Gastrocnemius medialis (tissue), 4 donors: ENCODE data around the gene COL23A1.

Experiments used
- CTCF ChIP-seq, 5 experiments: fragments of 450-650 bp in 3 of 5; fragments of 200-600 bp in 2 of 5; sonication (generic) in 2 of 5; IDR thresholded peaks in 4 of 5; conservative IDR thresholded peaks in 1 of 5; 1 replicate in 4 of 5; 2 replicates in 1 of 5; pipeline ENCODE4 v1.5.1; 2016 to 2019; ENCODE audit warnings: antibody characterized with exemption in 5 of 5, mild to moderate bottlenecking in 3 of 5, moderate library complexity in 3 of 5
- POLR2A ChIP-seq, 2 donors: fragments of 450-650 bp; IDR thresholded peaks; one replicate each; pipeline ENCODE4 v1.6.1; 2017; ENCODE audit warnings: antibody characterized with exemption in 2 of 2, mild to moderate bottlenecking in 2 of 2, moderate library complexity in 2 of 2

GRCh38 chr5:178206166-178207101, 383.8 kb downstream of the COL23A1 start:
- no peak for TF ChIP-seq CTCF (IDR thresholded peaks at IDR 0.05 in 4 of 5, conservative IDR thresholded peaks at IDR 0.05 in 1 of 5)
- no peak for TF ChIP-seq POLR2A (IDR thresholded peaks at IDR 0.05)
